ENCODE results near the gene PDCD2L. TPM values are rescaled to one million over a fixed set of nuclear protein-coding genes. Genes with fewer than 3 reads are reported as not detected.
A peak's percentile ranks its signal among the peaks of the same experiment; 100 is the strongest.

The PDCD2L gene, protein sequence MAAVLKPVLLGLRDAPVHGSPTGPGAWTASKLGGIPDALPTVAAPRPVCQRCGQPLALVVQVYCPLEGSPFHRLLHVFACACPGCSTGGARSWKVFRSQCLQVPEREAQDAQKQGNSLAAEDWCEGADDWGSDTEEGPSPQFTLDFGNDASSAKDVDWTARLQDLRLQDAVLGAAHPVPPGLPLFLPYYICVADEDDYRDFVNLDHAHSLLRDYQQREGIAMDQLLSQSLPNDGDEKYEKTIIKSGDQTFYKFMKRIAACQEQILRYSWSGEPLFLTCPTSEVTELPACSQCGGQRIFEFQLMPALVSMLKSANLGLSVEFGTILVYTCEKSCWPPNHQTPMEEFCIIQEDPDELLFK
- 10 to 100 TPM; 29.8 TPM for total RNA-seq

GRCh38 chr19:34404109-34404909, at the start of gene PDCD2L:
TSS of gene PDCD2L (plus strand) at chr19:34404399. CDS start at chr19:34404431, 32 bp downstream.
- no peaks in the 10 kb centered on the region for H3K9me3 Mint-ChIP-seq
- H3K27ac Mint-ChIP-seq = peak within 1 kb of the TSS; percentile 73
- H3K36me3 Mint-ChIP-seq = peaks cover 21% of the 10 kb centered on the region
- H3K27me3 Mint-ChIP-seq = no peaks in the 10 kb centered on the region
- peak within 1 kb of the TSS; percentile 90 for H3K4me3 Mint-ChIP-seq
- intact Hi-C loops (cut with micrococcal nuclease) = loop anchor here (1.0 to 5.0 kb wide), 2 partner anchors 26 to 98 kb away; no protein-coding TSS in a partner anchor
- ChIA-PET POLR2A (interaction anchor here (1.0 to 1.1 kb wide), 3 partner anchors 11 to 26 kb away, joined by 4 to 7 read pairs (median 5); partner anchors contain the start of gene UBA2), CTCF (interaction anchor here (0.6 to 2.2 kb wide), 3 partner anchors 8 to 27 kb away, joined by 3 to 6 read pairs (median 4); no protein-coding TSS in a partner anchor)
- DNase-seq = peak; percentile 95
- peaks cover 24% of the 10 kb centered on the region for H3K4me1 Mint-ChIP-seq (ENCODE audit: low read depth)

GRCh38 chr19:34355201-34355600, 49.0 kb upstream of the PDCD2L start:
- Mint-ChIP-seq H3K9me3 (no peaks in the 10 kb centered on the region), H3K27me3 (no peaks in the 10 kb centered on the region), H3K4me3 (no peak overlapping the region), H3K36me3 (peaks cover 3% of the 10 kb centered on the region), H3K4me1 (ENCODE audit: low read depth) (peaks cover 33% of the 10 kb centered on the region), H3K27ac (no peak overlapping the region)
- intact Hi-C loops (cut with micrococcal nuclease) = no loop called here
- no peak for DNase-seq
- ChIA-PET CTCF (interaction anchor here (1.2 to 2.6 kb wide), 2 partner anchors 9 to 182 kb away, joined by 3 to 10 read pairs; no protein-coding TSS in a partner anchor), POLR2A (interaction anchor here (1.0 kb wide), 1 partner anchor 10 kb away, joined by 5 read pairs; the partner anchor contains the start of gene GPI)

GRCh38 chr19:34356875-34357274, 47.3 kb upstream of the PDCD2L start:
- no peak overlapping the region for H3K4me3 Mint-ChIP-seq
- intact Hi-C loops (cut with micrococcal nuclease) = no loop called here

GRCh38 chr19:34357431-34357830, 46.8 kb upstream of the PDCD2L start:
- POLR2A ChIA-PET = interaction anchor here (0.7 kb wide), 1 partner anchor 89 kb away, joined by 4 read pairs; no protein-coding TSS in a partner anchor
- intact Hi-C loops (cut with micrococcal nuclease) = no loop called here

More at GRCh38 chr19:34356875-34357274, 47.3 kb upstream of the PDCD2L start:
- Mint-ChIP-seq H3K27ac (no peak overlapping the region), H3K36me3 (no peaks in the 10 kb centered on the region), H3K27me3 (no peaks in the 10 kb centered on the region), H3K9me3 (no peaks in the 10 kb centered on the region), H3K4me1 (ENCODE audit: low read depth) (peaks cover 22% of the 10 kb centered on the region)
- POLR2A ChIA-PET = interaction anchor here (0.7 kb wide), 1 partner anchor 89 kb away, joined by 4 read pairs; no protein-coding TSS in a partner anchor
- CTCF ChIA-PET = interaction anchor here (0.7 to 2.6 kb wide), 2 partner anchors 10 to 180 kb away, joined by 4 to 10 read pairs; no protein-coding TSS in a partner anchor
- no peak for DNase-seq

GRCh38 chr19:34359140-34359953, 44.9 kb upstream of the PDCD2L start:
- H3K27ac Mint-ChIP-seq = peak overlapping the region; percentile 90
- intact Hi-C loops (cut with micrococcal nuclease) = no loop called here
- no peaks in the 10 kb centered on the region for H3K36me3 Mint-ChIP-seq
- peak; percentile 99 for DNase-seq
- no peaks in the 10 kb centered on the region for H3K27me3 Mint-ChIP-seq
- peak overlapping the region; percentile 86 for H3K4me3 Mint-ChIP-seq
- ChIA-PET CTCF (interaction anchor here (0.6 to 1.9 kb wide), 10 partner anchors 9 to 323 kb away, joined by 3 to 14 read pairs (median 4); no protein-coding TSS in a partner anchor), POLR2A (interaction anchor here (1.0 to 1.3 kb wide), 4 partner anchors 8 to 127 kb away, joined by 3 to 6 read pairs (median 4); no protein-coding TSS in a partner anchor)
- H3K9me3 Mint-ChIP-seq = no peaks in the 10 kb centered on the region
- H3K4me1 Mint-ChIP-seq (ENCODE audit: low read depth) = peaks cover 29% of the 10 kb centered on the region

More at GRCh38 chr19:34357431-34357830, 46.8 kb upstream of the PDCD2L start:
- Mint-ChIP-seq H3K36me3 (no peaks in the 10 kb centered on the region), H3K27me3 (no peaks in the 10 kb centered on the region), H3K9me3 (no peaks in the 10 kb centered on the region), H3K4me3 (peak overlapping the region; percentile 18), H3K4me1 (ENCODE audit: low read depth) (peaks cover 22% of the 10 kb centered on the region), H3K27ac (peak overlapping the region; percentile 63)
- no peak for DNase-seq
- CTCF ChIA-PET = interaction anchor here (0.7 to 2.6 kb wide), 2 partner anchors 11 to 181 kb away, joined by 4 to 10 read pairs; no protein-coding TSS in a partner anchor

DNA sequence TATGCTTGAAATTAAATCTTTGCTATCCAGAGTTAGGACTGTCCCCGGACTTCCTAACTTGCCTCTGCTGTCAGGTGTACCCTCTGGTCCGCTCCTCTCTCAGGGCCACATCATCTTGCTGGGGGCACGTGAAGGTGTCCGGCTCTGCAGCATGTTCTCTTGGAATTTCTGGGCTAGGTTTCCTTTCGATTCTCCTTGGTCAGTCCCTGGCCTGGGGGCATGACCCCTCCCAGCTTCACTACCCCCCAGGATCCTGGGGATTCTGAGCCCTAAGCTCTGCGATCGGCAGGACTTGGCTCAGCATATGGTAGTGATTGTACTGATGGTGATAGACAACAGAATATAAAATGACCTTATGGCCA, 44.3 kb upstream of the PDCD2L start:
- POLR2A ChIA-PET = interaction anchor here (1.0 to 1.3 kb wide), 3 partner anchors 9 to 127 kb away, joined by 3 to 6 read pairs (median 4); no protein-coding TSS in a partner anchor
- no peaks in the 10 kb centered on the region for H3K9me3 Mint-ChIP-seq
- CTCF ChIA-PET = interaction anchor here (0.6 to 1.9 kb wide), 6 partner anchors 9 to 322 kb away, joined by 3 to 14 read pairs (median 4); no protein-coding TSS in a partner anchor
- DNase-seq = no peak
- no peaks in the 10 kb centered on the region for H3K36me3 Mint-ChIP-seq
- peak overlapping the region; percentile 86 for H3K4me3 Mint-ChIP-seq
- H3K27me3 Mint-ChIP-seq = no peaks in the 10 kb centered on the region
- peak overlapping the region; percentile 90 for H3K27ac Mint-ChIP-seq
- peaks cover 33% of the 10 kb centered on the region for H3K4me1 Mint-ChIP-seq (ENCODE audit: low read depth)
- intact Hi-C loops (cut with micrococcal nuclease) = no loop called here

DNA sequence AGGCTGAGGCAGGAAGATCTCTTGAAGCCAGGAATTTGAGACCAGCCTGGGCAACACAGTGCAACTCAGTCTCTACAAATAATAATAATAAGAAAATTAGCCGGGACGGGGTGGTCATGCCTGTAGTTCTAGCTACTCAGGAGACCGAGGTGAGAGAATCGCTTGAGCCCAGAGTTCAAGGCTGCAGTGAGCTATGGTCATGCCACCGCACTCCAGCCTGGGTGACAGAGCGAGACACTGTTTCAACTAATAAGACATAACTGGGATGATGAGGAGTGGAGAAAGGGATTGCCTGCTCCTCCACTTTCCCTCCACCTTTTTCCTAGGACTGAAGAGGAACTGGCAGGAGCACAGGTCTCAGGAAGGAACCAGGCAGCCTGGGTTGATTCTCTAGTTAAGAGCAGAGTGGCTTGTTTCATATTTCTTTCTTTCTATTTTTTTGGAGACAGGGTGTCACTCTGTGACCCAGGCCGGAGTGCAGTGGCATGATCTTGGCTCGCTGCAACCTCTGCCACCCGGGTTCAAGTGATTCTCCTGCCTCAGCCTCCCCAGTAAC, 43.8 kb upstream of the PDCD2L start:
- Mint-ChIP-seq H3K4me3 (peak overlapping the region; percentile 86), H3K9me3 (no peaks in the 10 kb centered on the region), H3K27me3 (no peaks in the 10 kb centered on the region), H3K4me1 (ENCODE audit: low read depth) (peaks cover 33% of the 10 kb centered on the region), H3K36me3 (peaks cover under 1% of the 10 kb centered on the region), H3K27ac (peak overlapping the region; percentile 90)
- POLR2A ChIA-PET = interaction anchor here (1.2 kb wide), 1 partner anchor 9 kb away, joined by 3 read pairs; no protein-coding TSS in a partner anchor
- no peak for DNase-seq
- intact Hi-C loops (cut with micrococcal nuclease) = no loop called here
- CTCF ChIA-PET = no interaction called here

- peak overlapping the region; percentile 31 for H3K4me3 Mint-ChIP-seq
- DNase-seq = no peak
- peaks cover 22% of the 10 kb centered on the region for H3K36me3 Mint-ChIP-seq
- intact Hi-C loops (cut with micrococcal nuclease) = no loop called here
- H3K27me3 Mint-ChIP-seq = no peaks in the 10 kb centered on the region
- ChIA-PET CTCF (no interaction called here), POLR2A (no interaction called here)
- H3K4me1 Mint-ChIP-seq (ENCODE audit: low read depth) = peaks cover 50% of the 10 kb centered on the region
- no peaks in the 10 kb centered on the region for H3K9me3 Mint-ChIP-seq
- peak overlapping the region; percentile 26 for H3K27ac Mint-ChIP-seq
These were observed 41.5 kb upstream of the PDCD2L start for GRCh38 chr19:34362679-34363069.

- CTCF ChIA-PET = no interaction called here
- peak overlapping the region; percentile 31 for H3K4me3 Mint-ChIP-seq
- no peaks in the 10 kb centered on the region for H3K9me3 Mint-ChIP-seq
- H3K4me1 Mint-ChIP-seq (ENCODE audit: low read depth) = peaks cover 49% of the 10 kb centered on the region
- no peaks in the 10 kb centered on the region for H3K27me3 Mint-ChIP-seq
- intact Hi-C loops (cut with micrococcal nuclease) = no loop called here
- peaks cover 25% of the 10 kb centered on the region for H3K36me3 Mint-ChIP-seq
- H3K27ac Mint-ChIP-seq = peak overlapping the region; percentile 26
- POLR2A ChIA-PET = no interaction called here
- no peak for DNase-seq
These were observed 41.1 kb upstream of the PDCD2L start for GRCh38 chr19:34363094-34363493.

DNA sequence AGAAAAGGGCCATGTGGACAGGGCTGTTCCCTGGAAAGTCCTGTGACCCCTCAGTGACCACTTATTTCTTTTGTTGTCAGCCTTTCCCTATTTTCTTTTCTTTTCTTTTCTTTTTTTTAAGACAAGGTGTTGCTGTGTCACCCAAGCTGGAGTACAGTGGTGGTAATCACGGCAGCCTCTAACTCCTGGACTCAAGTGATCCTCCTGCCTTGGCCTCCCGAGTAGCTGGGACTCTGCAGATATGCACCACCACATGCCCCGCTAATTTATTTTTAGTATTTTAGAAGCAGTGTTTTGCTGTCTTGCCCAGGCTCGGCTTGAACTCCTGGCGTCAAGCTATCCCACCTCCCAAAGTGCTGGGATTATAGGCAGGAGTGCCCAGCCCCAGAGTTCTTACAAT, 40.3 kb upstream of the PDCD2L start:
- peak overlapping the region; percentile 95 for H3K4me3 Mint-ChIP-seq
- peaks cover 29% of the 10 kb centered on the region for H3K36me3 Mint-ChIP-seq
- H3K4me1 Mint-ChIP-seq (ENCODE audit: low read depth) = peaks cover 45% of the 10 kb centered on the region
- H3K27me3 Mint-ChIP-seq = no peaks in the 10 kb centered on the region
- no peak for DNase-seq
- no peaks in the 10 kb centered on the region for H3K9me3 Mint-ChIP-seq
- no peak overlapping the region for H3K27ac Mint-ChIP-seq
- ChIA-PET POLR2A (no interaction called here), CTCF (no interaction called here)
- intact Hi-C loops (cut with micrococcal nuclease) = loop anchor here (2.0 kb wide), 1 partner anchor 67 kb away; no protein-coding TSS in a partner anchor

DNA sequence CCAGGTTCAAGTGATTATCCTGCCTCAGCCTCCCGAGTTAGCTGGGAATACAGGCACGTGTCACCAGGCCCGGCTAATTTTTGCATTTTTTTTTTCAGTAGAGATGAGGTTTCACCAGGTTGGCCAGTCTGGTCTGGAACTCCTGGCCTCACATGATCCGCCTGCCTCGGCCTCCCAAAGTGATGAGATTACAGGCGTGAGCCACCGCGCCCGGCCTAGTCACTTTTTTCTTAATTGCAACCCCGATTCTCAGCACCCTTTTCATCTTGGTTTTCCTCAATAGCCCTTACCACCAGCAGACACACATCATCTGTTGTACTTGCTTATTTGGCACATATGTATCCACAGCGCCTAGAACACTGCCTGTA, 39.8 kb upstream of the PDCD2L start:
- CTCF ChIA-PET = interaction anchor here (1.1 kb wide), 1 partner anchor 18 kb away, joined by 4 read pairs; no protein-coding TSS in a partner anchor
- Mint-ChIP-seq H3K36me3 (peaks cover 32% of the 10 kb centered on the region), H3K27ac (peak overlapping the region; percentile 64), H3K4me3 (peak overlapping the region; percentile 95), H3K4me1 (ENCODE audit: low read depth) (peaks cover 43% of the 10 kb centered on the region), H3K9me3 (no peaks in the 10 kb centered on the region), H3K27me3 (no peaks in the 10 kb centered on the region)
- intact Hi-C loops (cut with micrococcal nuclease) = loop anchor here (2.0 kb wide), 1 partner anchor 66 kb away; no protein-coding TSS in a partner anchor
- no peak for DNase-seq
- POLR2A ChIA-PET = interaction anchor here (1.4 kb wide), 1 partner anchor 17 kb away, joined by 3 read pairs; no protein-coding TSS in a partner anchor

All from activated CD4-positive, alpha-beta memory T cell treated with anti-CD3 and anti-CD28 coated beads for 36 hours (primary cell).